Liver (tissue), 9 donors: ENCODE data around the gene MARCHF9. TPM values are rescaled to one million over a fixed set of nuclear protein-coding genes. Genes with fewer than 3 reads are reported as not detected.

ENCODE experiments used
- DNase-seq: peaks from one replicate; pipeline ENCODE4 v3.0.0-alpha.2; 2017; ENCODE audit warnings: low spot score
- H3K27ac ChIP-seq, 2 donors: one replicate each; pipeline ENCODE4 v1.7.0; 2013; ENCODE audit warnings: inconsistent platforms in 2 of 2, low read length in 2 of 2, control low read depth in 1 of 2, low read depth in 1 of 2, mild to moderate bottlenecking in 1 of 2
- H3K27me3 ChIP-seq, 4 donors: one replicate each; pipeline versions ENCODE4 v1.6.1 to v1.7.0; 2013; ENCODE audit warnings: low read length in 3 of 4, inconsistent platforms in 1 of 4, mild to moderate bottlenecking in 1 of 4, moderate library complexity in 1 of 4; ENCODE audit not compliant: control insufficient read depth in 4 of 4, insufficient read depth in 4 of 4
- H3K36me3 ChIP-seq, 4 donors: one replicate each; pipeline versions ENCODE4 v1.6.1 to v1.7.0; 2013; ENCODE audit warnings: low read length in 3 of 4, mild to moderate bottlenecking in 3 of 4, low read depth in 1 of 4, moderate library complexity in 1 of 4; ENCODE audit not compliant: control insufficient read depth in 4 of 4, insufficient read depth in 3 of 4
- H3K4me1 ChIP-seq, 4 donors: one replicate each; pipeline versions ENCODE4 v1.6.1 to v1.7.0; 2013; ENCODE audit warnings: low read length in 3 of 4, mild to moderate bottlenecking in 3 of 4, moderate library complexity in 1 of 4; ENCODE audit not compliant: control insufficient read depth in 4 of 4, insufficient read depth in 4 of 4
- H3K4me3 ChIP-seq, 3 donors: one replicate each; pipeline versions ENCODE4 v1.6.1 to v1.7.0; 2013; ENCODE audit warnings: low read length in 3 of 3, control low read depth in 1 of 3, low read depth in 1 of 3, mild to moderate bottlenecking in 1 of 3
- H3K9ac ChIP-seq, 2 donors: one replicate each; pipeline ENCODE4 v1.7.0; 2013; ENCODE audit warnings: low read length in 2 of 2, mild to moderate bottlenecking in 2 of 2, moderate library complexity in 2 of 2, control low read depth in 1 of 2, low read depth in 1 of 2
- H3K9me3 ChIP-seq, 4 donors: one replicate each; pipeline versions ENCODE4 v1.6.1 to v1.7.0; 2013; ENCODE audit warnings: low read length in 3 of 4; ENCODE audit not compliant: control insufficient read depth in 4 of 4
- EGR1 ChIP-seq, 2 donors: IDR thresholded peaks; 2 replicates each; pipeline ENCODE4 v1.6.1; 2016 to 2018; ENCODE audit warnings: antibody characterized with exemption in 2 of 2, low read depth in 2 of 2
- FOXA1 ChIP-seq: IDR thresholded peaks from 2 replicates; pipeline ENCODE4 v1.6.1; 2016; ENCODE audit warnings: antibody characterized with exemption
- GABPA ChIP-seq, 2 donors: IDR thresholded peaks in 1 of 2; conservative IDR thresholded peaks in 1 of 2; 2 replicates each; pipeline ENCODE4 v1.6.1; 2016; ENCODE audit warnings: antibody characterized with exemption in 2 of 2, mild to moderate bottlenecking in 1 of 2, moderate library complexity in 1 of 2
- HNF4A ChIP-seq, 2 donors: conservative IDR thresholded peaks; 2 replicates each; pipeline ENCODE4 v1.6.1; 2016; ENCODE audit warnings: antibody characterized with exemption in 2 of 2, mild to moderate bottlenecking in 2 of 2
- HNF4G ChIP-seq: IDR thresholded peaks from 2 replicates; pipeline ENCODE4 v1.6.1; 2016; ENCODE audit warnings: antibody characterized with exemption
- JUND ChIP-seq, 2 donors: IDR thresholded peaks; 2 replicates each; pipeline ENCODE4 v1.6.1; 2016; ENCODE audit warnings: antibody characterized with exemption in 2 of 2
- NR2F2 ChIP-seq: IDR thresholded peaks from 2 replicates; pipeline ENCODE4 v1.6.1; 2016; ENCODE audit warnings: antibody characterized with exemption
- RAD21 ChIP-seq, 2 donors: IDR thresholded peaks; 2 replicates each; pipeline ENCODE4 v1.6.1; 2016; ENCODE audit warnings: antibody characterized with exemption in 2 of 2, mild to moderate bottlenecking in 2 of 2
- RXRA ChIP-seq, 2 donors: IDR thresholded peaks; 2 replicates each; pipeline ENCODE4 v1.6.1; 2017 to 2018; ENCODE audit warnings: antibody characterized with exemption in 2 of 2, mild to moderate bottlenecking in 1 of 2
- SP1 ChIP-seq: IDR thresholded peaks from 2 replicates; pipeline ENCODE4 v1.6.1; 2018; ENCODE audit warnings: antibody characterized with exemption, mild to moderate bottlenecking
- TAF1 ChIP-seq: conservative IDR thresholded peaks from 2 replicates; pipeline ENCODE4 v1.6.1; 2016; ENCODE audit warnings: antibody characterized with exemption, mild to moderate bottlenecking
- YY1 ChIP-seq: IDR thresholded peaks from 2 replicates; pipeline ENCODE4 v1.6.1; 2016; ENCODE audit warnings: antibody characterized with exemption, mild to moderate bottlenecking
- WGBS: extraction: QIAGEN DNeasy Blood & Tissue Kit; methylation state at CpG from one replicate; pipeline ENCODE4 v1.1.7; 2013; 5-methylcytosine and 5-hydroxymethylcytosine counted together
- polyA plus RNA-seq, 2 donors: library from polyadenylated mRNA; stranded (reverse) in 1 of 2; unstranded in 1 of 2; fragments of 200-250 nt in 1 of 2; fragments of >200 nt in 1 of 2; fragmentation: Nextera tagmentation in 1 of 2; extraction: Ambion mirVana in 1 of 2; gene quantifications; one replicate each; pipeline versions ENCODE4 v1.2.1 to v1.2.3, GENCODE V29; 2013 to 2015
- total RNA-seq, 2 donors: library from RNA; depleted of rRNA; stranded (reverse); fragments of >200 nt; gene quantifications; one replicate each; pipeline ENCODE4 v1.2.3, GENCODE V29; 2014
- TF ChIP-seq, protein P1 (sequence below): IDR thresholded peaks from 2 replicates; pipeline ENCODE4 v1.6.1; 2016; ENCODE audit warnings: antibody characterized with exemption, mild to moderate bottlenecking
- TF ChIP-seq, protein P2 (sequence below): IDR thresholded peaks from 2 replicates; pipeline ENCODE4 v1.6.1; 2016; ENCODE audit warnings: antibody characterized with exemption
- TF ChIP-seq, protein P3 (sequence below): IDR thresholded peaks from 2 replicates; pipeline ENCODE4 v1.6.1; 2016; ENCODE audit warnings: antibody characterized with exemption
- TF ChIP-seq, protein P4 (sequence below): IDR thresholded peaks from 2 replicates; pipeline ENCODE4 v1.6.1; 2016; ENCODE audit warnings: antibody characterized with exemption
- TF ChIP-seq, protein P5 (sequence below): fragments of 150-350 bp; IDR thresholded peaks from 2 replicates; pipeline ENCODE4 v1.5.1; 2017; ENCODE audit warnings: improper control_type of control experiment, low read depth, low read length; ENCODE audit not compliant: missing input control
- donor health status: healthy.
- donor health status: healthy.
- donor health status: healthy.
- donor health status: healthy.
- donor health status: healthy.

Gene MARCHF9
- total and polyA plus RNA-seq, 4 donors = 1.1 to 3.0 (median 2.2) TPM

DNA sequence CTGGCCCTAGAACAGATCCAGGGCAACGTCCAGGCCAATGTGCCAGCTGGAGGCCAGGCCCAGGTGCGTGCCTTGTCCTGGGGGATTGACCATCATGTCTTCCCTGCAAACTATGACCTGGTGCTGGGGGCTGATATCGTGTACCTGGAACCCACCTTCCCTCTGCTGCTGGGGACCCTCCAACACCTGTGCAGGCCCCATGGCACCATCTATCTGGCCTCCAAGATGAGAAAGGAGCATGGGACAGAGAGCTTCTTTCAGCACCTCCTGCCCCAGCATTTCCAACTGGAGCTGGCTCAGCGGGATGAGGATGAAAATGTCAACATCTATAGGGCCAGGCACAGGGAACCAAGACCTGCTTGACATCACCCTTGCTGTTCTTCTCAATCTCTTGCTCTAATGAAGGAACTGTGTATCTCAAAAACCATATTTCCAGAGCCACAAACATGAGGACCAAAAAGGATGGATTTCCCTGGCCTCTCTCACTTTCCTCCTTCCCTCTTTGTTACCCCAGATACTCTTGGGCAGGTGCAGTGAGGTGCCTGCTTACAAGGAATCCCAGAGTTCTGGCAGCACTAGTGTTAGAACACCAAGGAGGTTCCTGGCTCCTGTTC, 25.5 kb downstream of the MARCHF9 start:
- no peaks in the 10 kb centered on the region for H3K27me3 ChIP-seq
- no peak overlapping the region for H3K9ac ChIP-seq
- WGBS = 87% methylated on average over 4 of the region's 4 CpGs
- no peak overlapping the region for H3K4me3 ChIP-seq
- TF ChIP-seq SP1 = no peak
- TF ChIP-seq, protein P1, sequence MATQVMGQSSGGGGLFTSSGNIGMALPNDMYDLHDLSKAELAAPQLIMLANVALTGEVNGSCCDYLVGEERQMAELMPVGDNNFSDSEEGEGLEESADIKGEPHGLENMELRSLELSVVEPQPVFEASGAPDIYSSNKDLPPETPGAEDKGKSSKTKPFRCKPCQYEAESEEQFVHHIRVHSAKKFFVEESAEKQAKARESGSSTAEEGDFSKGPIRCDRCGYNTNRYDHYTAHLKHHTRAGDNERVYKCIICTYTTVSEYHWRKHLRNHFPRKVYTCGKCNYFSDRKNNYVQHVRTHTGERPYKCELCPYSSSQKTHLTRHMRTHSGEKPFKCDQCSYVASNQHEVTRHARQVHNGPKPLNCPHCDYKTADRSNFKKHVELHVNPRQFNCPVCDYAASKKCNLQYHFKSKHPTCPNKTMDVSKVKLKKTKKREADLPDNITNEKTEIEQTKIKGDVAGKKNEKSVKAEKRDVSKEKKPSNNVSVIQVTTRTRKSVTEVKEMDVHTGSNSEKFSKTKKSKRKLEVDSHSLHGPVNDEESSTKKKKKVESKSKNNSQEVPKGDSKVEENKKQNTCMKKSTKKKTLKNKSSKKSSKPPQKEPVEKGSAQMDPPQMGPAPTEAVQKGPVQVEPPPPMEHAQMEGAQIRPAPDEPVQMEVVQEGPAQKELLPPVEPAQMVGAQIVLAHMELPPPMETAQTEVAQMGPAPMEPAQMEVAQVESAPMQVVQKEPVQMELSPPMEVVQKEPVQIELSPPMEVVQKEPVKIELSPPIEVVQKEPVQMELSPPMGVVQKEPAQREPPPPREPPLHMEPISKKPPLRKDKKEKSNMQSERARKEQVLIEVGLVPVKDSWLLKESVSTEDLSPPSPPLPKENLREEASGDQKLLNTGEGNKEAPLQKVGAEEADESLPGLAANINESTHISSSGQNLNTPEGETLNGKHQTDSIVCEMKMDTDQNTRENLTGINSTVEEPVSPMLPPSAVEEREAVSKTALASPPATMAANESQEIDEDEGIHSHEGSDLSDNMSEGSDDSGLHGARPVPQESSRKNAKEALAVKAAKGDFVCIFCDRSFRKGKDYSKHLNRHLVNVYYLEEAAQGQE = no peak
- no peak for TF ChIP-seq HNF4G
- no peak for TF ChIP-seq FOXA1
- H3K9me3 ChIP-seq = no peaks in the 10 kb centered on the region
- DNase-seq = no peak
- peaks cover 0 to 17% (median 15%) of the 10 kb centered on the region in 4 donors for H3K4me1 ChIP-seq
- H3K36me3 ChIP-seq = peaks cover 0 to 3% (median 0%) of the 10 kb centered on the region in 4 donors
- no peak overlapping the region for H3K27ac ChIP-seq

DNA sequence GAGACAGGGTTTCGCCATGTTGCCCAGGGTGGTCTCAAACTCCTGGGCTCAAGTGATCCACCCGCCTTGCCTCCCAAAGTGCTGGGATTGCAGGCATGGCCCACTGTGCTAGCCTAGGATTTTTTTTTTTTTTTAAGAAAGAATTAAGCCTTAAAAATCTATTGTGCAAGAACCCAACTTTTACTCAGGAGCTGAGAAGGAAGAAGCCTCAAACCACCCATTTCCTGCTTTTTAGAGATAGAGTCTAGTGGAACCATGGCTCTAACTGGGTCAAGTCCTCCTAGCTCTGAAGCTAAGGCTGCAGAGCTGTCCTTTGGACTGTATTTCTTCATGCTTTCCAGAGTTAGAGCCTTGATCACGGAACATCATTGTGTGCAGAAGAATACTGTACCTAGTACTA, 26.3 kb downstream of the MARCHF9 start:
- no peaks in the 10 kb centered on the region for H3K27me3 ChIP-seq
- peaks cover 0 to 19% (median 15%) of the 10 kb centered on the region in 4 donors for H3K4me1 ChIP-seq
- H3K36me3 ChIP-seq = peaks cover 1 to 9% (median 6%) of the 10 kb centered on the region in 4 donors
- H3K27ac ChIP-seq = no peak overlapping the region
- no peak overlapping the region for H3K9ac ChIP-seq
- no peaks in the 10 kb centered on the region for H3K9me3 ChIP-seq
- WGBS = 92% methylated on average over 3 of the region's 3 CpGs
- no peak overlapping the region for H3K4me3 ChIP-seq
- TF ChIP-seq, protein P2, sequence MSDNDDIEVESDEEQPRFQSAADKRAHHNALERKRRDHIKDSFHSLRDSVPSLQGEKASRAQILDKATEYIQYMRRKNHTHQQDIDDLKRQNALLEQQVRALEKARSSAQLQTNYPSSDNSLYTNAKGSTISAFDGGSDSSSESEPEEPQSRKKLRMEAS = no peak
- TF ChIP-seq GABPA (IDR thresholded peaks at IDR 0.05 in 1 of 2, conservative IDR thresholded peaks at IDR 0.05 in 1 of 2) (no peak), NR2F2 (no peak), EGR1 (IDR thresholded peaks at IDR 0.05; ENCODE audit: low read depth in 2 of 2) (no peak), TAF1 (no peak), RAD21 (IDR thresholded peaks at IDR 0.05) (no peak), HNF4G (no peak), YY1 (no peak), JUND (IDR thresholded peaks at IDR 0.05) (no peak), RXRA (IDR thresholded peaks at IDR 0.05) (no peak), HNF4A (conservative IDR thresholded peaks at IDR 0.05) (no peak), SP1 (no peak)
- TF ChIP-seq, protein P3, sequence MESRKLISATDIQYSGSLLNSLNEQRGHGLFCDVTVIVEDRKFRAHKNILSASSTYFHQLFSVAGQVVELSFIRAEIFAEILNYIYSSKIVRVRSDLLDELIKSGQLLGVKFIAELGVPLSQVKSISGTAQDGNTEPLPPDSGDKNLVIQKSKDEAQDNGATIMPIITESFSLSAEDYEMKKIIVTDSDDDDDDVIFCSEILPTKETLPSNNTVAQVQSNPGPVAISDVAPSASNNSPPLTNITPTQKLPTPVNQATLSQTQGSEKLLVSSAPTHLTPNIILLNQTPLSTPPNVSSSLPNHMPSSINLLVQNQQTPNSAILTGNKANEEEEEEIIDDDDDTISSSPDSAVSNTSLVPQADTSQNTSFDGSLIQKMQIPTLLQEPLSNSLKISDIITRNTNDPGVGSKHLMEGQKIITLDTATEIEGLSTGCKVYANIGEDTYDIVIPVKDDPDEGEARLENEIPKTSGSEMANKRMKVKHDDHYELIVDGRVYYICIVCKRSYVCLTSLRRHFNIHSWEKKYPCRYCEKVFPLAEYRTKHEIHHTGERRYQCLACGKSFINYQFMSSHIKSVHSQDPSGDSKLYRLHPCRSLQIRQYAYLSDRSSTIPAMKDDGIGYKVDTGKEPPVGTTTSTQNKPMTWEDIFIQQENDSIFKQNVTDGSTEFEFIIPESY = no peak
- TF ChIP-seq, protein P4, sequence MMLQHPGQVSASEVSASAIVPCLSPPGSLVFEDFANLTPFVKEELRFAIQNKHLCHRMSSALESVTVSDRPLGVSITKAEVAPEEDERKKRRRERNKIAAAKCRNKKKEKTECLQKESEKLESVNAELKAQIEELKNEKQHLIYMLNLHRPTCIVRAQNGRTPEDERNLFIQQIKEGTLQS = no peak
- TF ChIP-seq, protein P5, sequence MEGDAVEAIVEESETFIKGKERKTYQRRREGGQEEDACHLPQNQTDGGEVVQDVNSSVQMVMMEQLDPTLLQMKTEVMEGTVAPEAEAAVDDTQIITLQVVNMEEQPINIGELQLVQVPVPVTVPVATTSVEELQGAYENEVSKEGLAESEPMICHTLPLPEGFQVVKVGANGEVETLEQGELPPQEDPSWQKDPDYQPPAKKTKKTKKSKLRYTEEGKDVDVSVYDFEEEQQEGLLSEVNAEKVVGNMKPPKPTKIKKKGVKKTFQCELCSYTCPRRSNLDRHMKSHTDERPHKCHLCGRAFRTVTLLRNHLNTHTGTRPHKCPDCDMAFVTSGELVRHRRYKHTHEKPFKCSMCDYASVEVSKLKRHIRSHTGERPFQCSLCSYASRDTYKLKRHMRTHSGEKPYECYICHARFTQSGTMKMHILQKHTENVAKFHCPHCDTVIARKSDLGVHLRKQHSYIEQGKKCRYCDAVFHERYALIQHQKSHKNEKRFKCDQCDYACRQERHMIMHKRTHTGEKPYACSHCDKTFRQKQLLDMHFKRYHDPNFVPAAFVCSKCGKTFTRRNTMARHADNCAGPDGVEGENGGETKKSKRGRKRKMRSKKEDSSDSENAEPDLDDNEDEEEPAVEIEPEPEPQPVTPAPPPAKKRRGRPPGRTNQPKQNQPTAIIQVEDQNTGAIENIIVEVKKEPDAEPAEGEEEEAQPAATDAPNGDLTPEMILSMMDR = no peak
- DNase-seq = no peak
